Right kidney (tissue), 1 donor: ENCODE results near the gene GALNT2.

Source experiments
- DNase-seq: peaks from one replicate; pipeline ENCODE4 v3.0.0-alpha.2; 2016

GALNT2 gene

DNA sequence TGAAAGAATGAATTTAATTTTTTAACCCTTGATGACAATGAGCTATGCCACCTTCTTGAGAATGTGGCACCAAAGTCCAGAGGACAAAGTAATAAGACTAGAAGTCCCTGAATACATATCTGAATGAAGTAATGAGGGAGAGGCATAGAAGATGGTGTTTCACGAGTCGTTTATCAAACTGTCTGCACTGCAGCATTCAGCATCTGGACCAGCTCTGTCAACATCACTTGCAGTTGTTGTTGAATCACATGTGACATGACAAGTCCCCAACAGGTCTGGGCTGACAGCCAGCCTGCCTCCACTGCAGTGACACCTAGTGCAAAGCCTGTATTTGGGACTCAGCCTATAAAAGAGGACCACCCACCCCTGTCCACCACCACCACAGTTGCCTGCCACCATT, 17.3 kb upstream of the GALNT2 start:
- no peak for DNase-seq

- DNase-seq: no peak
Measured at GRCh38 chr1:230050973-230051735, 15.9 kb upstream of the GALNT2 start.

DNA sequence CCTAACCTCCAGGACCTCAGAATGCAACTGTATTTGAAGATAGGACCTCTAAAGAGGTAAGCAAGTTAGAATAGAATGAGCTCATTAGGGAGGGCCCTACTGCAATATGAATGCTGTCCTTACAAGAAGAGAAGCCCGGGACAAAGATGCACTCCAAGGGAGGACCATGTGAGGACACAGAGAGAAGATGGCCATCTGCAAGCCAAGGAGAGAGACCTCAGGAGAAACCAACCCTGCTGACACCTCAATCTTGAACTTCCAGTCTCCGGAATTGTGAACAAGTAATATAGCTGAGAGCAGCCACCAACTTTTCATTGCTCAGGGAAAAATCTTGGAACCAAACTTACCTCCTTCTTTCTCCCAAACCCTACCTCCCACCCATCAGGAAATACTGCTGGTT, 15.0 kb upstream of the GALNT2 start:
- no peak for DNase-seq

GRCh38 chr1:230052665-230053064, 14.4 kb upstream of the GALNT2 start:
- DNase-seq: no peak

DNA sequence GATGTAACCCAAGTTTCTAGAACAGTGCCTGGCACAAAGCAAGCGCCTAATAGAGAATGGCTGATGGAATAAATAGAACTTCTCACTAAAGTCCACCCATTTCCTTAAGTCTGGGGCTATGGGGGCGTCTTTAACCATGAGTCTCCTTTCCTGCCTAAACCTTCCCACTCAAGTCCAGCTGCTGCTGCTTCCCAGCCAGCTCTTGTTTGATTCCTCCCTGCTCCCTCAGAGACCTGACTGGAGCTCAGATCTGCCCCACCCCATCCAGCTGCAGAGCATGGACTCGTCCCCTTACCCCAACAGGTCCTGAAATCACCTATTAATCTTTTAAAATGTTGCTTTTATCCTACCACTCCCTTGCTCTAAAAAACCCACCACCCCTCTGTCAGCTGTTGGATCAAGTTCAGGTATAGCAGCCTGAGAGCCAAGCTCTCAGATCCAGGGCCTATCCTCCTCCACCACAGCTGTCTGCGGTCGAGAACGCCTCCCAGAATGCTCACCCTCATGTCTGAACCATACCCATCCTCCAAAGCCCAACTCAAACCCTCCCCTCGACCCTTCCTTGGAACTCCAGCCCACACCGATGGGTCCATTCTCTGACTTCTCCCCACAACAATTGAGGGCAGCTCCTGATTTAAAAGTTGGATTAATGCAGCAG, 12.8 kb upstream of the GALNT2 start:
- no peak for DNase-seq

DNA sequence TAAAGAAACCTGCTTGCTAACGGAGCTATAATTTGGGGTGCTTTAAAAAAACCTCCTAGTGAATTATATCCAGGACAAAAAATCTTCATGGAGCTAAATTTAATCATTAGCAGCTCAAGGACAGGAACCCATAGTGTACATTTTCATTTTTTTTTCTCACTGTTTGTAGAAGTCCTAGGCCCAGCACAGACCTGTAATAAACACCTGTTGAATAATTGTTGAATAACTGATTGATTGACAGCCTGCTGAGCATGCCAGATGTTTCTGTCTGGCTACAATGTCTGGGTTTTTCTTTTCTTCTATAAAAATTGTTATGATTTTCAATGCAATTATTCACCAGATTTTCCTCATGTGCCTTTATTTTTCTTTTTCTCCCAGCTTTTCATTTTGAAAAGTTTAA, 10.9 kb upstream of the GALNT2 start:
- no peak for DNase-seq

GRCh38 chr1:230057100-230057499, 9.9 kb upstream of the GALNT2 start:
- no peak for DNase-seq

DNA sequence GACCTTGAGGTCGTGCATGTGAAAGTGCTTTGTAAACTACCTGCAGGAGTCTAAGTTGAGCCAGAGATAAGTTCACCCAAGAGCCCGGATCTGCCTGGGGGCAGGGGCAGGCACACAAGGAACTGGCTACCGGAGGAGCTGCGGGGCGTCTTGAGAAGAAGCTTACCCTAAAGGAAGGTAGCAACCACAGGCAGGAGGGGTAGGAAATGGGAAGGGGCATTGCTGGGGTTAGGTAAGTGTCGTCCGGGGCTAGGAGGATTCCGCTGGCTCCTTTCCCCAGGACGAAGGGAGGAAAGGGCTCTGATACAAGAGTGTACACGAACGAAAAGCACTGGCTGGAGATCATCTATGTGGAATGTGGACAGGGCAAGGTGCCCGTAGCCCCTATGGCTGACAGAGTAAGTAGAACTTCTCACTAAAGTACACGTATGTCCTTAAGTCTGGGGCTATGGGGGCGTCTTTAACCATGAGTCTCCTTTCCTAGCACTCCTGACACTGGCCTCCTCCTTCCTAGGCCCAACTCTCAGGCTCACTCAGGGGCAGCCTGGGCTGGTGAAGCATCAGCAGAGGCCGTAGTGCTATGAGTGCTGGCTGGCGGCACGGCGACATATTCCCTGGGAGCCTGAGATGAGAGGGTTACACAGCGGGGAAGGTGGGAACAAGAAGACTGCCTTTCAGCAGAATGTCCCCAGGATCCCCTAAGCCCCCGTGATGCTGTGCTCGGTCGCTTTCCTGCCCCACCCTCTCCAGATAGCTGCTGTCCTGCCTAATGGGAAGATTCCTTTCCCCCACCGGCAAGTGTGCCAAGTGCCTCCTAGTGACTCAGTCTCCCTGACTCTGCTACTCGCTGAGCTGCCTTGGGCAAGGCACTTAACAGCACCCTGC, 9.1 kb upstream of the GALNT2 start:
- no peak for DNase-seq

- no peak for DNase-seq
Measured at GRCh38 chr1:230058626-230059025, 8.4 kb upstream of the GALNT2 start.

GRCh38 chr1:230061801-230062200, 5.2 kb upstream of the GALNT2 start:
- no peak for DNase-seq

GRCh38 chr1:230062521-230062920, 4.5 kb upstream of the GALNT2 start:
- no peak for DNase-seq

DNA sequence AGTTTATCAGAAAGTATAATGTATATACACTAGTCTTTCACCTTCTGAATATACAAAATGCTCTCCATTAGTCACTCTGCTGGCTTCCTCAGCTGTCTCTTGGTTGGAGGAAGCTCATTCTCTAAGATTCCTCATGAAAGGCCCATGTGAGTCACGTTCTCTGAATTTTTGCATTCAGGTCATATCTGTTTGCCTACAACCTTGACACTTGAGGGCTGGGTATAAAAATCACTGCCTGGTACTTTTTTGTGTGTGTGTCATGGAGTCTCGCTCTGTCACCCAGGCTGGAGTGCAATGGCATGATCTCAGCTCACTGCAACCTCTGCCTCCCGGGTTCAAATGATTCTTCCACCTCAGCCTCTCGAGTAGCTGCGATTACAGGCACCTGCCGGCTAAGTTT, 2.8 kb upstream of the GALNT2 start:
- no peak for DNase-seq

DNA sequence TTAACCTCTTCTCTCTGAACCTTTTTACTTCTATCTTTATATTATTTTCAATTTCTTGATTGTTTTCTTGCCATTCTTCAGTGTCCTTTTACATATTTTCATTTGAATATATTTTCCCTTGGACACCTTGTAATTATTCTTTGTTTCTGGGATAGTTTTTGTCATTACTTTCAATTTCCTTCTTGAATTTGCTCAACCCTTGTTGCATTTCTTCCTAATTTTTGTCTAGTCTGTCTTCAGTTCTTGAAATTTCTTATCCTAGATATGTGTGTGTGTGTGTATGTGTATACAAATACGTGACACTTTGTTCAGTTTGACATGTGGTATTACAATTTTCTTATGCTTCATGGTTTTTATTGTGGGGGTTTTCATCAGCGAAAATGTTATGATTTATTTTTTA, 1.9 kb upstream of the GALNT2 start:
- no peak for DNase-seq

GRCh38 chr1:230065571-230065970, 1.5 kb upstream of the GALNT2 start:
- no peak for DNase-seq

- no peak for DNase-seq
Measured at GRCh38 chr1:230066031-230066430, 1.0 kb upstream of the GALNT2 start.

GRCh38 chr1:230067419-230067870, 407 bp downstream of the GALNT2 start:
- peak; percentile 79 for DNase-seq

GRCh38 chr1:230067871-230068620, 1.0 kb downstream of the GALNT2 start:
- peak; percentile 83 for DNase-seq

DNA sequence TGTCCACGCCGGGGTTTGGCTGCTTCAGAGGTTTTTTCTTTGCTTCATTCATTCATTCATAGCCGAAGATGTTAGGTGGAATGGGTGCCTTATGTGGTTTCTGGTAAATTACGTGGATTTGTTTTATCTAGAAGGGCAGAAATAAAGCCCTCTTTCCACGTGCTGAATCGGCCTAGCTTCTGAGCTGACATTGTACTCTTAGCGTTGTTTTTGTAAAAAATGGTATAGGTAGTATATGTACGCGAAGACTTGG, 1.5 kb downstream of the GALNT2 start:
- DNase-seq: no peak

DNA sequence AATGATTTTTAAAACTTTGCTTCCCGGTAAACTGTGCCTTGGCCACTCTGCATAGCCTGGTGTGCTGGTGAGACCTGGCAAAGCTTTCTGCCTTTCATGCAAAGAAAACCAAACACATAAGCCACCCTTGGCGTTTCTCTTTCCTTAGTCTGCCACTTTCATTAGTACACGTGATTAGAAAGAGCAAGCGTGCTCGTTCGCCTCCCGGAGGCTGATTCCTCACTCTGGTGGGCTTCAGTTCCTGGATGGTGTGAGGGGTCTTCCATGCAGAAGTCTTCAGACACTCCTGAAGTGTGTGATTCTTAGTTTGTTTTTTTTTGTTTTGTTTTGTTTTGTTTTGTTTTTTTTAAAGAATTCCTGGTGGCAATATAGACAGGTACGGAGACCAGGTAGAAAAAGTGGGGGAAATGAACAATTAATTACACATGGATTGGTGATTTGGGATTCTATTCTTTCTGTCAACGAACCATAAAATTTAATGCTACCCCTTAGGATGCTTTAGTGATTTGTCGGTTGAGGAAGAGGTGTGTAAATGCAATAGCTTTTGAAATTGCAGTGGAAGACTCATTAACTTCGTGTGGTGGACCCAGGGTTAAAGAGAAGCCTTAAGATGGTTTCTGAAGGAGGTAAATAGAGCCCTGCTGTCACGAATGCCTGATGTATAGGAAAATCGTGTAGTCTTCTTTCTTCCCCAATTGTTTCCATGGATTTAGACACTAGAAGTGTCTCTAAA, 2.1 kb downstream of the GALNT2 start:
- DNase-seq: peak; percentile 45

- no peak for DNase-seq
Measured at GRCh38 chr1:230069796-230070195, 2.8 kb downstream of the GALNT2 start.

DNA sequence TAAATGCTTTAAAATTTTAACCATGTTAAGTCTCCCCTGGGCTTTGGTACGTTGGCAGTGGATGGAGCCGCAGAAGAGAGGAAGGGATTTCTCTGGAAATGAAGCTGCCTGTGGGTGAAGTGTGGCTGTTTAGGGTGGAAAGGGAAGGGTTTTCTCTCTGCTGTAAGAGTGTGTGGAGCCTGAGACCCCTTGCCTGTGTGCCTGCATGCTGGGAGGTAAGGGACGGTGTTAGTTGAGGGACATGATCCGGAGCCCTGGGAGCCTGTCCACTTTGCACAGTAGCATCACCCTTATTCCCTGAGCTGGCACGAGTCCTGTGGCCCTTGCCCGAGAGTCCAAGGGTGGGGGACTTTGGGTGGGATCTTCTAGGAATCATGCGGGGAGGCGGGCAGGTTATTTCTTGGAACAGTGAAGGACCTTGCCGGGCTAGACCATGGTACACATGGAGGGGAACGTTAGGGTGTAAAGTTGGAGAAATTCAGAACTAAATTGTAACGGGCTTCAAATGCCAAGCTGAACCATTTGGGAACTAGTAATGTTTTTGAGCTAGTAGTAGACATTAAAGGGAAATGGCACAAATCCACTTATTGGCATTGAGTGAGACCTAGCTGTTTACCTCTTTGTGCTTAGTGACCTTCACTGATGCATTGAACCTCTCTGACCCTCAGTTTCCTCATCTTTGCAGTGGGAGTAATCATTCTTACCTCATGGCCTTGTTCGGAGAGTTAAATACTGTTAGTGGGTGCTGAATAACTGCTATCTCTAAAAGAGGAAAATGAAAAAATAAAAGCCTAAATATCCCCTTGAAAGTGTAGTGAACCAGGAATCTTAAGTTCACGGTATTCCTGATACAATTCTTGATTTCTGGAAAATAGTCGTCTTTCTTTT, 3.5 kb downstream of the GALNT2 start:
- no peak for DNase-seq
